ENCODE data around the gene PRM3. TPM values are rescaled to one million over a fixed set of nuclear protein-coding genes. Genes with fewer than 3 reads are reported as not detected.
A peak's percentile ranks its signal among the peaks of the same experiment; 100 is the strongest.

Gene PRM3
- total and polyA plus RNA-seq, 4 experiments from 2014 or later, result not detected

GRCh38 chr16:11309895-11310633 is 36.6 kb upstream of the PRM3 start:
- Histone ChIP-seq H3K4me3 (ENCODE audit: low read length in 2 of 2) (no peak overlapping the region), H3K27ac (ENCODE audit: low read depth, low read length) (no peak overlapping the region), H3K36me3 (ENCODE audit: insufficient read depth, low read length) (no peaks in the 10 kb centered on the region), H3K9me3 (ENCODE audit: control insufficient read depth in 1 of 2, low read length in 2 of 2) (no peaks in the 10 kb centered on the region), H3K4me1 (ENCODE audit: insufficient read depth, low read length) (peaks cover 37% of the 10 kb centered on the region), H3K27me3 (ENCODE audit: insufficient read depth, low read length) (no peaks in the 10 kb centered on the region)
- Mint-ChIP-seq H3K4me3 (peak overlapping the region in 1 of 8 donors; percentile 48), H3K27ac (peak overlapping the region in 4 of 7 donors; percentile 48 to 97 (median 62)), H3K27me3 (no peaks in the 10 kb centered on the region), H3K4me1 (peaks cover 22 to 45% (median 34%) of the 10 kb centered on the region in 4 donors), H3K36me3 (no peaks in the 10 kb centered on the region), H3K9me3 (peaks cover 0 to 2% (median 0%) of the 10 kb centered on the region in 8 donors)
- DNase-seq, result no peak
- CTCF ChIA-PET (ENCODE audit: partially characterized antibody), result interaction anchor here (1.1 to 2.3 kb wide), 3 partner anchors 12 to 356 kb away, joined by 3 to 8 read pairs (median 4); no protein-coding TSS in a partner anchor
- POLR2A ChIA-PET (ENCODE audit: partially characterized antibody), result interaction anchor here (1.4 to 1.8 kb wide), 3 partner anchors 37 to 56 kb away, joined by 4 to 11 read pairs (median 7); partner anchors contain the start of gene SOCS1
- intact Hi-C loops (cut with micrococcal nuclease), result no loop called here

GRCh38 chr16:11308493-11309283 is 35.3 kb upstream of the PRM3 start:
- Histone ChIP-seq H3K9me3 (ENCODE audit: control insufficient read depth in 1 of 2, low read length in 2 of 2) (no peaks in the 10 kb centered on the region), H3K27me3 (ENCODE audit: insufficient read depth, low read length) (no peaks in the 10 kb centered on the region), H3K4me3 (ENCODE audit: low read length in 2 of 2) (no peak overlapping the region), H3K4me1 (ENCODE audit: insufficient read depth, low read length) (peaks cover 37% of the 10 kb centered on the region), H3K27ac (ENCODE audit: low read depth, low read length) (no peak overlapping the region), H3K36me3 (ENCODE audit: insufficient read depth, low read length) (no peaks in the 10 kb centered on the region)
- Mint-ChIP-seq H3K4me1 (peaks cover 22 to 41% (median 32%) of the 10 kb centered on the region in 4 donors), H3K36me3 (no peaks in the 10 kb centered on the region), H3K9me3 (peaks cover 0 to 2% (median 0%) of the 10 kb centered on the region in 8 donors), H3K27me3 (no peaks in the 10 kb centered on the region), H3K27ac (no peak overlapping the region), H3K4me3 (no peak overlapping the region)
- intact Hi-C loops (cut with micrococcal nuclease), result no loop called here
- CTCF ChIA-PET (ENCODE audit: partially characterized antibody), result interaction anchor here (1.3 kb wide), 1 partner anchor 11 kb away, joined by 4 read pairs; no protein-coding TSS in a partner anchor
- POLR2A ChIA-PET (ENCODE audit: partially characterized antibody), result no interaction called here
- no peak for DNase-seq

- Histone ChIP-seq H3K27me3 (ENCODE audit: insufficient read depth, low read length) (no peaks in the 10 kb centered on the region), H3K9me3 (ENCODE audit: control insufficient read depth in 1 of 2, low read length in 2 of 2) (no peaks in the 10 kb centered on the region), H3K27ac (ENCODE audit: low read depth, low read length) (no peak overlapping the region), H3K4me3 (ENCODE audit: low read length in 2 of 2) (no peak overlapping the region), H3K4me1 (ENCODE audit: insufficient read depth, low read length) (peaks cover 30% of the 10 kb centered on the region), H3K36me3 (ENCODE audit: insufficient read depth, low read length) (no peaks in the 10 kb centered on the region)
- Mint-ChIP-seq H3K9me3 (peaks cover 0 to 2% (median 0%) of the 10 kb centered on the region in 8 donors), H3K4me3 (no peak overlapping the region), H3K27ac (no peak overlapping the region), H3K36me3 (no peaks in the 10 kb centered on the region), H3K4me1 (peaks cover 17 to 32% (median 26%) of the 10 kb centered on the region in 4 donors), H3K27me3 (no peaks in the 10 kb centered on the region)
- POLR2A ChIA-PET (ENCODE audit: partially characterized antibody), result no interaction called here
- CTCF ChIA-PET (ENCODE audit: partially characterized antibody), result interaction anchor here (1.0 kb wide), 1 partner anchor 55 kb away, joined by 4 read pairs; no protein-coding TSS in a partner anchor
- intact Hi-C loops (cut with micrococcal nuclease), result no loop called here
- no peak for DNase-seq
These were observed 34.4 kb upstream of the PRM3 start for GRCh38 chr16:11307639-11308492.

- no peaks in the 10 kb centered on the region for H3K36me3 ChIP-seq (ENCODE audit: insufficient read depth, low read length)
- H3K27ac Mint-ChIP-seq, result no peak overlapping the region
- no peak for DNase-seq
- CTCF ChIA-PET (ENCODE audit: partially characterized antibody), result interaction anchor here (1.0 kb wide), 1 partner anchor 54 kb away, joined by 4 read pairs; no protein-coding TSS in a partner anchor
- no peaks in the 10 kb centered on the region for H3K9me3 ChIP-seq (ENCODE audit: control insufficient read depth in 1 of 2, low read length in 2 of 2)
- H3K4me3 Mint-ChIP-seq, result no peak overlapping the region
- no peaks in the 10 kb centered on the region for H3K36me3 Mint-ChIP-seq
- peaks cover 12 to 25% (median 20%) of the 10 kb centered on the region in 4 donors for H3K4me1 Mint-ChIP-seq
- H3K27ac ChIP-seq (ENCODE audit: low read depth, low read length), result no peak overlapping the region
- peaks cover 0 to 2% (median 0%) of the 10 kb centered on the region in 8 donors for H3K9me3 Mint-ChIP-seq
- H3K4me3 ChIP-seq (ENCODE audit: low read length in 2 of 2), result no peak overlapping the region
- H3K27me3 ChIP-seq (ENCODE audit: insufficient read depth, low read length), result no peaks in the 10 kb centered on the region
- intact Hi-C loops (cut with micrococcal nuclease), result no loop called here
- H3K4me1 ChIP-seq (ENCODE audit: insufficient read depth, low read length), result peaks cover 23% of the 10 kb centered on the region
- H3K27me3 Mint-ChIP-seq, result no peaks in the 10 kb centered on the region
- POLR2A ChIA-PET (ENCODE audit: partially characterized antibody), result no interaction called here
These were observed 33.7 kb upstream of the PRM3 start for GRCh38 chr16:11306997-11307638.

DNA sequence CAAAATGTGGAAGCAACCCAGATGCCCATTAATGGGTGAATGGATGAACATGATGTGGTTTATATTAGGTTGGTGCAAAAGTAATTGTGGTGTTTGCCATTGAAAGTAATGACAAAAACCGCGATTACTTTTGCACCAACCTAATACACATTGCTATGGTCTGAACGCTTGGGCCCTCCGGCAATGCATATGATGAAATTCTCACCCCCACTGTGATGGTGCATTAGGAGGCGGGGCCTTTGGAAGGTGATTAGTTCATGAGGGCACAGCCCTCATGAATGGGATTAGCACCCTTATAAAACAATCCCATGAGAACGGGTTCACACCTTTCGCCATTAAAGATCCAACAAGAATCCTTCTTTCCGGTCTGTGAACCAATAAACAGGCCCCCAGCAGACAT is 33.0 kb upstream of the PRM3 start:
- intact Hi-C loops (cut with micrococcal nuclease), result no loop called here
- H3K4me1 ChIP-seq (ENCODE audit: insufficient read depth, low read length), result peaks cover 18% of the 10 kb centered on the region
- H3K4me3 ChIP-seq (ENCODE audit: low read length in 2 of 2), result no peak overlapping the region
- no peaks in the 10 kb centered on the region for H3K9me3 ChIP-seq (ENCODE audit: control insufficient read depth in 1 of 2, low read length in 2 of 2)
- no peak overlapping the region for H3K27ac ChIP-seq (ENCODE audit: low read depth, low read length)
- CTCF ChIA-PET (ENCODE audit: partially characterized antibody), result interaction anchor here (1.1 kb wide), 1 partner anchor 9 kb away, joined by 3 read pairs; no protein-coding TSS in a partner anchor
- H3K4me1 Mint-ChIP-seq, result peaks cover 10 to 18% (median 14%) of the 10 kb centered on the region in 4 donors
- peaks cover 0 to 2% of the 10 kb centered on the region in 2 donors for H3K27me3 Mint-ChIP-seq
- peaks cover 0 to 2% (median 0%) of the 10 kb centered on the region in 8 donors for H3K9me3 Mint-ChIP-seq
- no peak for DNase-seq
- H3K27ac Mint-ChIP-seq, result no peak overlapping the region
- H3K27me3 ChIP-seq (ENCODE audit: insufficient read depth, low read length), result no peaks in the 10 kb centered on the region
- H3K36me3 Mint-ChIP-seq, result no peaks in the 10 kb centered on the region
- no peaks in the 10 kb centered on the region for H3K36me3 ChIP-seq (ENCODE audit: insufficient read depth, low read length)
- POLR2A ChIA-PET (ENCODE audit: partially characterized antibody), result no interaction called here
- no peak overlapping the region for H3K4me3 Mint-ChIP-seq

GRCh38 chr16:11303405-11304138 is 30.1 kb upstream of the PRM3 start:
- Mint-ChIP-seq H3K9me3 (peaks cover 0 to 2% (median 0%) of the 10 kb centered on the region in 8 donors), H3K27me3 (peaks cover 0 to 2% of the 10 kb centered on the region in 2 donors), H3K4me1 (no peaks in the 10 kb centered on the region), H3K4me3 (no peak overlapping the region), H3K36me3 (no peaks in the 10 kb centered on the region), H3K27ac (no peak overlapping the region)
- H3K9me3 ChIP-seq (ENCODE audit: control insufficient read depth in 1 of 2, low read length in 2 of 2), result no peaks in the 10 kb centered on the region
- H3K27me3 ChIP-seq (ENCODE audit: insufficient read depth, low read length), result no peaks in the 10 kb centered on the region
- intact Hi-C loops (cut with micrococcal nuclease), result no loop called here
- DNase-seq, result no peak
- no peaks in the 10 kb centered on the region for H3K4me1 ChIP-seq (ENCODE audit: insufficient read depth, low read length)
- no peak overlapping the region for H3K4me3 ChIP-seq (ENCODE audit: low read length in 2 of 2)
- no peaks in the 10 kb centered on the region for H3K36me3 ChIP-seq (ENCODE audit: insufficient read depth, low read length)
- H3K27ac ChIP-seq (ENCODE audit: low read depth, low read length), result no peak overlapping the region
- CTCF ChIA-PET (ENCODE audit: partially characterized antibody), result no interaction called here
- POLR2A ChIA-PET (ENCODE audit: partially characterized antibody), result no interaction called here

Measured in CD4-positive, alpha-beta memory T cell (primary cell).